DOHH2 (cell line): ENCODE measurements around the gene LRRC8B.

Source experiments
- EZH2phosphoT487 ChIP-seq: fragments of 200-600 bp; sonication (generic); IDR thresholded peaks from 2 replicates; pipeline ENCODE4 v1.6.1; 2017; ENCODE audit warnings: borderline replicate concordance, mild to moderate bottlenecking, antibody characterized with exemption, low read length, moderate library complexity, mixed read lengths
- TF ChIP-seq, protein P1 (sequence below): fragments of 200-600 bp; sonication (generic); IDR thresholded peaks from one replicate; pipeline ENCODE4 v1.5.1; 2014; ENCODE audit warnings: antibody characterized with exemption, mild to moderate bottlenecking, low read depth, low read length; ENCODE audit not compliant: poor library complexity, severe bottlenecking

DNA sequence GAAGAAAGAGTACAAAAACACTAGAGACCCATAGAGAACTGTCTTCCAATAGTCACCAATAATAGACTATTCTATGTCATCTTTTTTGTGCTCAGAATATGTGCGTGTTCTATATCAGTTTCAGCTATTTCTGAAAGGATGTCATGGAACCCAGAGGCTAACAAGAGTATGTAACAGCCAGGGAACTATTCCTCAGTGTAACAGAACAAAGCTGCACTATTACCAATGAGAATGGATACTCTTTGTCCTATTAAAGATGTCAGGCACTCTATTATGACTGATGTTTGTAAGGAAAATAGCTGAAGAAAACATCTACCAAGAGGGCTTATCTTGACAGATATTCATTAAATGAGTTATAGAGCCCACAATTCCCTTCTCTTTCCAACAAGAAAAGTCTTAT is 99.7 kb downstream of the LRRC8B start:
- TF ChIP-seq, protein P1, sequence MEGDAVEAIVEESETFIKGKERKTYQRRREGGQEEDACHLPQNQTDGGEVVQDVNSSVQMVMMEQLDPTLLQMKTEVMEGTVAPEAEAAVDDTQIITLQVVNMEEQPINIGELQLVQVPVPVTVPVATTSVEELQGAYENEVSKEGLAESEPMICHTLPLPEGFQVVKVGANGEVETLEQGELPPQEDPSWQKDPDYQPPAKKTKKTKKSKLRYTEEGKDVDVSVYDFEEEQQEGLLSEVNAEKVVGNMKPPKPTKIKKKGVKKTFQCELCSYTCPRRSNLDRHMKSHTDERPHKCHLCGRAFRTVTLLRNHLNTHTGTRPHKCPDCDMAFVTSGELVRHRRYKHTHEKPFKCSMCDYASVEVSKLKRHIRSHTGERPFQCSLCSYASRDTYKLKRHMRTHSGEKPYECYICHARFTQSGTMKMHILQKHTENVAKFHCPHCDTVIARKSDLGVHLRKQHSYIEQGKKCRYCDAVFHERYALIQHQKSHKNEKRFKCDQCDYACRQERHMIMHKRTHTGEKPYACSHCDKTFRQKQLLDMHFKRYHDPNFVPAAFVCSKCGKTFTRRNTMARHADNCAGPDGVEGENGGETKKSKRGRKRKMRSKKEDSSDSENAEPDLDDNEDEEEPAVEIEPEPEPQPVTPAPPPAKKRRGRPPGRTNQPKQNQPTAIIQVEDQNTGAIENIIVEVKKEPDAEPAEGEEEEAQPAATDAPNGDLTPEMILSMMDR: no peak
- no peak for TF ChIP-seq EZH2phosphoT487
